NCI-H128 (cell line): ENCODE results near the gene DRD2.

Experiments used
- DNase-seq: peaks from one replicate; lab custom pipeline; 2025; ENCODE audit not compliant: unreplicated experiment; lab: John Stamatoyannopoulos, UW

Gene DRD2

GRCh38 chr11:113447621-113448315, 27.4 kb downstream of the DRD2 start:
- no peak for DNase-seq

- DNase-seq: no peak
Measured at GRCh38 chr11:113446938-113447337, 28.3 kb downstream of the DRD2 start.

GRCh38 chr11:113446112-113446511, 29.1 kb downstream of the DRD2 start:
- no peak for DNase-seq

- DNase-seq: no peak
Measured at GRCh38 chr11:113444502-113445123, 30.6 kb downstream of the DRD2 start.

- no peak for DNase-seq
Measured at GRCh38 chr11:113440816-113441215, 34.4 kb downstream of the DRD2 start.

- no peak for DNase-seq
Measured at GRCh38 chr11:113436672-113437252, 38.4 kb downstream of the DRD2 start.

GRCh38 chr11:113435190-113435968, 39.8 kb downstream of the DRD2 start:
- no peak for DNase-seq

- no peak for DNase-seq
Measured at GRCh38 chr11:113431746-113432145, 43.5 kb downstream of the DRD2 start.

- no peak for DNase-seq
Measured at GRCh38 chr11:113426686-113427085, 48.5 kb downstream of the DRD2 start.

GRCh38 chr11:113420808-113421207, 54.4 kb downstream of the DRD2 start:
- DNase-seq: no peak

GRCh38 chr11:113419454-113420003, 55.7 kb downstream of the DRD2 start:
- DNase-seq: no peak

- DNase-seq: no peak
Measured at GRCh38 chr11:113417428-113417827, 57.8 kb downstream of the DRD2 start.

- DNase-seq: no peak
Measured at GRCh38 chr11:113415343-113415742, 59.9 kb downstream of the DRD2 start.

- DNase-seq: no peak
Measured at GRCh38 chr11:113412675-113413074, 62.5 kb downstream of the DRD2 start.

GRCh38 chr11:113411536-113411935, 63.7 kb downstream of the DRD2 start:
- DNase-seq: no peak

- no peak for DNase-seq
Measured at GRCh38 chr11:113410414-113411135, 64.6 kb downstream of the DRD2 start.

GRCh38 chr11:113409526-113409925, 65.7 kb downstream of the DRD2 start:
- DNase-seq: no peak

GRCh38 chr11:113408887-113409286, 66.3 kb downstream of the DRD2 start:
- no peak for DNase-seq

- DNase-seq: no peak
Measured at GRCh38 chr11:113408206-113408605, 67.0 kb downstream of the DRD2 start.

- no peak for DNase-seq
Measured at GRCh38 chr11:113407163-113407562, 68.0 kb downstream of the DRD2 start.
